Measurements from ENCODE around the gene SFRP4. TPM values are rescaled to one million over a fixed set of nuclear protein-coding genes. Genes with fewer than 3 reads are reported as not detected.
A peak's percentile ranks its signal among the peaks of the same experiment; 100 is the strongest.

Gene SFRP4
- total RNA-seq, 1 donor from 2014 or later: 5.9 TPM

GRCh38 chr7:37925620-37926019 lies 9.0 kb upstream of the SFRP4 start:
- DNase-seq (ENCODE audit: low read depth): no peak

GRCh38 chr7:37924491-37925041 lies 7.9 kb upstream of the SFRP4 start:
- DNase-seq (ENCODE audit: low read depth): no peak

- no peak for DNase-seq (ENCODE audit: low read depth)
These were observed 7.4 kb upstream of the SFRP4 start for GRCh38 chr7:37923996-37924395.

DNA sequence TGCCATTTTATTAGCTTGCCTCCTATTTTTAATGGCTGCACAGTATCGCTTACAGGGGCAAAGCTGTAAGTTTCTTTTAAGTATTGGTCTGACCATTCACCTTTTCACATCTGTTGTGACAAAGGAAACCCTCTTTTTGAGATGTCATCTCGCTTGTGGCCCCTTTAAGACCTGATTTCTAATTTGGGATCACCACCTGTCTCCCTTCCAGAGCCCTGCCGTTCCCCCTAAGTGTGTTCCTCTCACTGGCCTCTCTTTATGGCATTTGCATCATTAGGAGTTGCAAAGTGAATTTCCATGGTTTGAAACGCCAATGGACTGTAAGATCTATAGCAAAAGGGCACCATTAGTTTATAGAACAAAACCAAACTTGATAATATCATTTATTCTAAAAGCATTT lies 5.3 kb upstream of the SFRP4 start:
- DNase-seq (ENCODE audit: low read depth): peak; percentile 80

- DNase-seq (ENCODE audit: low read depth): peak; percentile 87
These were observed 4.5 kb upstream of the SFRP4 start for GRCh38 chr7:37920849-37921805.

- DNase-seq (ENCODE audit: low read depth): peak; percentile 94
These were observed 3.8 kb upstream of the SFRP4 start, which contains the start of gene EPDR1 for GRCh38 chr7:37920305-37920848. Gene EPDR1 (plus strand): TSS chr7:37920640. CDS start chr7:37920940, 300 bp downstream.

DNA sequence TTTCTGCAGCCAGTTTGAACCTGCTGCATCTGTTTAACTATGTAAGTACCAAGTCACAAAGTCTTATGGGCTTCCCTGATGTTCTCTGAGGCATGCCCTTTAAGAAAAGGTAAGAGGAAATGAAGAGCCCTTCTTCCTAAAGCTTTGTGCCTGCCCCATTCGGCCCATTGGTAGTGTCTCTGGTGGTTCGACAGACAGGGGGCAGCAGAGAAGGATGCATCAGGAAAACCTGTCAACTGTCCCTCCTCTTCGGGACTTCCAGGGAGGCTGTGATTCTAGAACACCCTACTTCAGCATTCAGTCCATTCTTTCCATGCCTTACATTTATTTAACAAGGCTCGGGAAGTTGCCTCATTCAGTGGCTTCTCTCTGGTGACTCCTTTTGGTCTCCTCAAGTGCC lies 1.9 kb upstream of the SFRP4 start:
- DNase-seq (ENCODE audit: low read depth): no peak

- DNase-seq (ENCODE audit: low read depth): no peak
These were observed 472 bp downstream of the SFRP4 start for GRCh38 chr7:37916017-37916672.

DNA sequence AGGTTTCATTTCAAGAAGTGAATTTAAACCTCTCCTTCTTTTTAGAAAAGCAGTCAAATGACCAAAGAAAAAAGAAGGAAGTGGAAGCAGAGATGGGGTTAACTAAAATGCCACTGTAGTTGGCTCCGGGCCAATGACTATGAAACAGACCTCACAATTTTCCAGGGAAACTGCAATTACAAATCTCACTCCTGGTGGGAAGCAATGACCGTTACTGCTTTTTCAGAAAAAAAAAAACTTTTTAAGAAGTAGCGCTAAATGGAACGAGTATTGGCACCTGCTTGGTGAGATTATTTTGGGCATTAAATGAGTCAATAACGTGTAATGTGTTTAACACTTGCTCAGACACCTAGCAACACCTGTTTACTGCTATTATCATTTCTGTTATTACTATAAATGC lies 1.2 kb downstream of the SFRP4 start:
- DNase-seq (ENCODE audit: low read depth): no peak

DNA sequence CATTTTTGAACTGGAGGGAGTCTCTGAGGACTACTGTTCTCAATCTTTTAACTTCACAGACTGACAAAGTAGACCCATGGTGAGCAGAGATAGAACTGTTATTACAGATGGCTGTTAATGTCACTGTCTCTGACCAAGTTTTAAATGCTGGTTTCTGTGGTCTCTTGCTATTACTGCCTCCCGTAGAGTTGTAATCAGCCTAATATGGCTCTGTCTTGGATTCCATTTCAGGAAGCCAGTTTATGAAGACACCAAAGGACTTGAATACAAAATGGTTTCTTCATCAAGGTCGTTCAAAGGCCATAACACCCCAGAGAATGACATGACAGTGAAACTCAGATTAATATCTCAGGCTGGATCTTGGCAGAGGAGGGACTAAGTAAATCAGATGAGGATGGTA lies 3.9 kb downstream of the SFRP4 start:
- DNase-seq (ENCODE audit: low read depth): peak; percentile 67

DNA sequence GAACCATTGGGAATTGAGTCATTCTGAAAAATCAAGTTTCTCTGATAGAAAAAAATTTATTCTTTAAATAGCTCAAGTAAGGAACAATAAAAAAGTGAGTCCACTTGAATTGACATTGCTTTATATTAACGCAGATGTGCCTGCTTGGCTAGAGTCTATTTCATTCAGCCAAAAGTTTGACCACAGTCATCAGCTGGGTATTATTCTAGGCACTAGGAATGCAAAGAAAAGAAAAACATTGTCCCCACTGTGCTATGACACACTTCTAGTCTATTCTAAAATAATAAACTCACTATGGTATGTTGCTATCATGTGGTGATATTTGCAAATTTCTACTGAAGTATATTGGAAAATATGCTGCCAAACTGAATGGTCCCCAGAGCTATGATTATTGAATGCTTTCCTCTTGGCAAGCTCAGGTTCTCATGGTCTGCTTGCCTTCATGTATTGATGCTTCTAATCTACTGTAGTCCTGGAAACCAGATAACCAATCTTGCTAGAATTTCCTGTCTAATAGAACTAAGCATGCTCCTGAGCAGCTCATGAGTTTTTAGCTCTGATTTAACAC lies 8.3 kb downstream of the SFRP4 start:
- peak; percentile 52 for DNase-seq (ENCODE audit: low read depth)

DNA sequence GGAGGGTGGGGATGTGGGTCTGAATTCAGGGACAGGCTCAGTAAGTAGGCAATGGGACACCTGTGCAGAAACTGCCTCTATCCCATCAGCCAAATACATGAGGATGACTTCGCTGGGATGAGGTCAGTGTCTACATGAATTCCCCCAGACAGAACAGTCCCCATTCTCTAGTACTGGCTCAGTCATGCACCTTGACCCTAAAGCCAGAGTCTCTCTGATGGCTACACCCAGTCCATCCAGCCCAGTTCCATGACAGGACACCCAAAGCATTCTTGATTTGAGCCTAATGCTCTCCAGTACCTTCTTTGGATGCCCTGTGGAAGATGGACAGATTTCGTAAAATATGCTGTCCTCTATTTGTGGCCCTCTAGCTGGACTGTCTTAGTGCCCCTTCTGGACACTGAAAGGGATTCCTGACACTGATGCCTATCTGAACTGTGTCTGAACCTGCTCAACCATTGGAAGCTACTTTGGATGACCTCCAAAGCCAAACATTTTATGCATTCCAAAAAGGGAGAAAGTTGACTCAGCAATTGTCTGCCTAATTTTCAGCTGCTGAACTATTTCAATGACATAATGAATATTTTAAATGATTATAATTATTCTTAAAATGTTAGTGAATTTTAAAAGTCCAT lies 14.6 kb downstream of the SFRP4 start:
- peak; percentile 91 for DNase-seq (ENCODE audit: low read depth)

DNA sequence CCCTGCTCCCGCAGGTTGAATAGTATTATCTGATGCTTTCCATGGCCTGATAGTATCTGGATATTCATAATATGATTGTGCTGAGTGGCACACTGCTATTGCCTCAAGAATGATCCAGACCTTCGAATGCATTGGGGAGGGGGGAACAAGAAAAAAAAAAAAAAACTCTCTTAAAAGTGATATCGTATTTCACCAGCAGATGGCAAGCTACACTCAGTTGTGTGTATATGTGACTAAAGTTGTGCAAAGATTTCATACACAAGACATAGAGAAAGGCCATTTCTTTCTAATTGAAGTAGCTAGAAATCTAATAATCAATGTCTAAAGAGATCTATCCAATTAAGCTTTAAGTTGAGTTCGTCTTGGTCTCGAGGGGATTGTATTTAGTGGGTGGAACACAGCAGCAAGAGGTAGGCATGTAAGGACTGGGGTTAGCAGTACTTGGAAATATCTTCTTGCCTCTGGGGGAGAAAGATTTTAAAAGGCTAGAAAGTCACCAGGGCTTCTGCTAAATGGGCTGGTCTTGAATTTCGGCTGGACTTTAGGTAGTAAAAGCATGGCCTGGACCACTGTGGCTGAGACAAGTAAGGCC lies 15.3 kb downstream of the SFRP4 start:
- peak; percentile 71 for DNase-seq (ENCODE audit: low read depth)

GRCh38 chr7:37899712-37900247 lies 16.8 kb downstream of the SFRP4 start:
- no peak for DNase-seq (ENCODE audit: low read depth)

DNA sequence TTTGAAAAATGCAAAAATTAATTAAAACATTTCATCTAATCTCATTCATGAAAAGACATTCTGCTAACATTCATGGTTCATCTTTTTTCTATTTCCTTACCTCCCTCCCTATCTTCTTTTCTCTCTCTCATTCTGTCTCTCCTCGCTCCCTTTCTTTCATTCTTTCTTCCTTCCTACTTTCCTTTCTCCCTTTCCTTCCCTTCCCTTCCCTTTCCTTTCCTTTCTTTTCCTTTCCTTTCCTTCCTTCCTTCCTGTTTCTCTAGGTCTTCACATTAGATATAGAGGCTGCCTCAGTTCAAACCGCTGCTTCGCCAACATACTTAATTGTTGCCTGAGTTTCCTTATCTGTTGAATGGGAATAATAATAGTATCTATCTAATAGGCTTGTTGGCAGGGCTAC lies 21.9 kb downstream of the SFRP4 start:
- DNase-seq (ENCODE audit: low read depth): no peak

GRCh38 chr7:37893359-37893758 lies 23.3 kb downstream of the SFRP4 start:
- no peak for DNase-seq (ENCODE audit: low read depth)

DNA sequence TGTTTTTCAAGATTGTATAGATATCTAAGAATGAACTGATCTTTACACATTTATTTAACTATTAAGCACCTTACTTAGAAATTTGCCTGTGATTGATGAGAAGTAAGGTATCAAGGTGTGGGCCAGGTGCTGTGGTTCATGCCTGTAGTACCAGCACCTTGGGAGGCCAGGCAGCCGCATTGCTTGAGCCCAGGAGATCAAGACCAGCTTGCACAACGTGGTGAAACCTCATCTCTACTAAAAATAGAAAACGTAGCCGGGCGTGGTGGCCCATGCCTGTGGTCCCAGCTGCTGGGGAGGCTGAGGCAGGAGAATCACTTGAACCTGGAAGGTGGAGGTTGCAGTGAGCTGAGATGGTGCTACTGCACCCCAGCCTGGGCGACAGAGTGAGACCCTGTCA lies 34.5 kb downstream of the SFRP4 start:
- DNase-seq (ENCODE audit: low read depth): no peak

Data from myocyte (in vitro differentiated cells).